ENCODE measurements around the gene LRMDA.
"Not testable (repeated sequence)": the region's sequence is repeated elsewhere in the genome, so short reads cannot be mapped to it uniquely, and the experiment has no call there.

Gene LRMDA

DNA sequence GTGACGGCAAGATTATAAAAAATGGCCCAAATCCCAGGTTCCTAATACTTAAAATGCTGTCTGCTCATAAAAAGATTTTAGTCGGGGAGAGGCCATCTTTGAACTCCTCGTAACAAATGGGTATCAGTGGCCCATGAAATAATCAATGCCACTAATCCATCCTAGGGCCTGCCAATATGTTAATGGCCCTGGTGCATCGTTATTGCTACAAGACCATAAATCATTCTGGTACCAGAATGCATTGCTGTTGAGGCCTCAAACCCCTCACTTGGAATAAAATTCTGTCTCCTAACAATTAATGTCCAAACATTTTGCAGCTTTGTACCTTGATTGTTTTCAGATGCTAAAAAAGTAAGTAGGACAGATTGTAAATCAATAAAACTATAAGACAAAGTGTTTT lies 290.6 kb downstream of the LRMDA start:
- no peak for DNase-seq

DNA sequence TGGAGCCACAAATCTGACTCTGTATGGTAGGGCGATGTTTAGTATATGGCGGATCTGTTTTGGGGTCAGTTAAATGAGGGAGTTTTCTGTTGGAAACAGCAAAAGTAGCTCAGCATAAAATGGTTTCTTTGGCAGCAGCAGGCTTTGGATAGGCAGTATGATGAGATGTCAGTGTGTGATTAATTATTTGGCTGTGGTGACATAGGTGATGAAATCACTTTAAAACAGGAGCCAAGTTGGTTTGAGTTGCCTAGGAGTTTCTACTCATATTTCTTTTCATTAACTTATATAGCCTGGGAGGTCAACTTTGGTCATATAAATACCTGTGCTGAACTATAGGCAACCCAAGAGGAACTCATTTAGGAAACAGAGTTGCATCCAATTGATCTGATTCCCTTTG lies 291.2 kb downstream of the LRMDA start:
- DNase-seq, result no peak

- DNase-seq, result no peak
Observed at GRCh38 chr10:75723319-75723980, 292.0 kb downstream of the LRMDA start.

DNA sequence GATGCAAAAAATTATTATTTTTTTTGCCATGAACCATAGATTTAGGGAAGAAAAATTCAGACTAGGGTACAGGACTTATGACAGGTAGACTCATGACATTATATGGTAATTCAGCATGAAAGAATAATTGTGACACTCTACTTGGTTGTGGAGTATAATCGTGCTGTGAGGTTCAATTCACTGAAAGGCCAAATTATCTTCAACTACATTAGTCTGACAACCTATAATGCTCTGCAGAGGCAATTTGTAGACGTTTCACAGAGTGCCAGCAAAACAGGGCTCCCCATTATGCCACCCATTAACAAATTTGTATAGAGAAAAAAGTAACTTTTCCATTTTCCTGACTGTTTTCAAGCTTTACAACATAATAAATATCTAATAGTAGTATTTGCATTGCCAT lies 292.6 kb downstream of the LRMDA start:
- DNase-seq, result no peak

- no peak for DNase-seq
Observed at GRCh38 chr10:75726522-75727483, 295.4 kb downstream of the LRMDA start.

GRCh38 chr10:75730847-75731246 lies 299.4 kb downstream of the LRMDA start:
- DNase-seq, result no peak

GRCh38 chr10:75733135-75733890 lies 301.9 kb downstream of the LRMDA start:
- DNase-seq, result no peak

DNA sequence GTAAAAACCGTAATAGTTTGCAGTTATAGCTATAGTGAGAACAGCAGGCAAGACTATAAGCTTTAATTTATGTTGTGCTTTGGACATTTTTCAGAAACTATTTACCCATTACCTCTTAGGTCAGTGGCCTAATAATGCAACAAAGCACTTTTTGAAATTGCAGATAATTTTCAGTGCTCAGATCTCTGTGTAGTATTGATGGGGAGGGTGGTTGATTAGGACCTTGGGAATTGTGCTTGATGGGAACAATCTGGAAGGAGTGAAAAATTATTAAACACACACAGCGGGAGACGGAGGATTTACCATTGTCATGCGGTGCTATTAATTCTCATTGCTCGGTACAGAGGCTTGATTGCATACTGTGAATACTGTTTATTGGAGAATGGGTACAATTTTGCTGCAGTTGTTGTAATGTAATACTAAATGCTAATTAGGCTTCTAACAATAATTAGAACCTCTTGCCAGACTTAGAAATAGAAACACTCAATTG lies 304.8 kb downstream of the LRMDA start:
- DNase-seq, result no peak

DNA sequence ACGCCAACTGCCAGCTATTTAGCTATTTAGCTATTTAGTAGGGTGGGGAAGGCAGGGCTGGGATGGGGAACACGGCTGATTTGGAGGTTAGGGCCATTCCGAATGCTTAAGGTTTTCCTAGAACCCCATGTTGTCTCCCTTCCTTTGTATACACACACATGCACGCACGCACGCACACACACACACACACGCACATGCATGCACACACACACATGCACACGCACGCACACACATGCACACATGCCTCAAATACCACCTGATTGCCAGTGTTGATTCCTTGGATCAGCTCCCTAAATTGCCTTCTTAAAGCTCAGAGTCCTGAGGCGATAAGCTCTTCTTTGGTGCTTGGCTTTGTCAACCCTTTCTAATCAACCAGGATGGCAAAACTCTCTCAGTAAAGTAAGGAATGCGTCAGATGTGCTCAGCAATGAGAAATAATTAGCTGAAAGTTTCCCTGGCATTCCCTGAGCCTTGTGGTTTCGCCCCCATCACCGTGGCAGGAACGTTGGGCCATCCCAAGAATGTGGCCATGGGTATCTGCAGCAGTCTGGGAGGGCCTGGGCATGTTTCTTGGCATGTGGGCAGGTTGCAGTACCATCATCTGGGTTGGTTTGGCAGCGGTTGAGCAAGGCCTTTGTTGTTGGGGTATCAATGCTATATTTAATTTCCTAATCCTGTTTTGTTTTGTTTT lies 305.6 kb downstream of the LRMDA start:
- no peak for DNase-seq

- DNase-seq, result no peak
Observed at GRCh38 chr10:75737580-75737949, 306.1 kb downstream of the LRMDA start.

- DNase-seq, result no peak
Observed at GRCh38 chr10:75738924-75739323, 307.5 kb downstream of the LRMDA start.

GRCh38 chr10:75739414-75740143 lies 308.2 kb downstream of the LRMDA start:
- no peak for DNase-seq

GRCh38 chr10:75740541-75740940 lies 309.1 kb downstream of the LRMDA start:
- DNase-seq, result no peak

DNA sequence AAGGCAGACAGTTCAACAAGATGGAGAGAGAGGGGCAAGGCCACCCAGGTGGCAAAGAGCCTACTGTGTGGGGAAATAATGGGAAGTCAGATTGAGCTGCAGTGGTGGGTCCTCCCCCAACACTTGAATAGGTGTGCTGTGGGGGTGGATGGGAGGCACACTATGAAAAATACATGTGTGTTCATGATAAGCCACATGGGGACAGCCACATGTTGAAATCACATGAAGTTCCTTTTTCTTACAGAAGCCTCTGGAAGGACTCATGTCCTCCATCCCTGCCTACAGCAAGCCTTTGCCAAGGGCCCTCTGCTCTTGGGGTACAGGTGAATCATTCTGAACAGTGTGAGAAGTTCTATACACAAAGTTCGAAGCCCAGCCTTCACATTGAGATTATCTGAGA lies 310.9 kb downstream of the LRMDA start:
- DNase-seq, result no peak

DNA sequence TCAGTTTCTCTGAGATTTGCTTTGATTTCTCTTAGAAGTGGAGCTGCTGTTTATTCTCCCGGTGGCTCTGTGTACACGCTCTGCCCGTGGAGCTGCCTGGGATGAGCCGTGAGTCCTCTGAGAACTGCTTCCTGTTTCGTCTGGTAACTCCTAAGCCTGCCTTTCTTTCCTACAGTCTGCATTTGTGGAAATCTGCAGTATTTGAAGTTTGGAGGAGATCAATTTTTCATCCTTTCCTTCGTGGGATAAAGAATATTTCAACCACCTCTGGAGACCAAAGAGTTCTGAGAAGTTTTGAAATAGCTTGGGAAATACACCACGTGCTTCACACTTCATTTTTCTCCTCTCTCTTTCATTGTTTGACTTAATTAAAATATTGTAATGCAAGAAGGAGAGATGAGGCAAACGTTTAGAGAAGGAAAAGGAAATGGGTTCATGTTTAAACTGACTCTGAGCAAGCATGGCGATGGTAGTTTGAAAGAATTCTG lies 311.9 kb downstream of the LRMDA start:
- DNase-seq, result no peak

DNA sequence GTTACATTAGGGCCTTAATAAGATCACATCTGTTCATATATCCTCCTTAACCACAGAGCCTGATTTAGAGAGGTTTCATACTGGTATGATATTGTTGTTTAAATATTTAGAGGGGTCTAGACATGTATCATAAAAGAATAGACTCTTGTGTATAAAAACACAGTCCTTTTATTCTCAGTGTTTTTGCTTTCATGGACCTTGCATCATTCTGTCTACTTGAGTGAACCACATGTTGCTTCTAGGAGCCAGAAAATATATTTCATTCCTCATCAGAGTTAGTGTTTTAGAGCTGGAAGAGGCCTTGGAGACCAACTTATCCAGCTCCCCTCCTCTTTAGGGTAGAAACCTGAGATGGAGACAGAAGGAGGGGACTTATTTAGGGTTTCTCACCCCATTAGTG lies 312.8 kb downstream of the LRMDA start:
- DNase-seq, result no peak

GRCh38 chr10:75746356-75746755 lies 314.9 kb downstream of the LRMDA start:
- DNase-seq, result no peak

GRCh38 chr10:75750093-75750875 lies 318.9 kb downstream of the LRMDA start:
- not testable (repeated sequence) for DNase-seq

DNA sequence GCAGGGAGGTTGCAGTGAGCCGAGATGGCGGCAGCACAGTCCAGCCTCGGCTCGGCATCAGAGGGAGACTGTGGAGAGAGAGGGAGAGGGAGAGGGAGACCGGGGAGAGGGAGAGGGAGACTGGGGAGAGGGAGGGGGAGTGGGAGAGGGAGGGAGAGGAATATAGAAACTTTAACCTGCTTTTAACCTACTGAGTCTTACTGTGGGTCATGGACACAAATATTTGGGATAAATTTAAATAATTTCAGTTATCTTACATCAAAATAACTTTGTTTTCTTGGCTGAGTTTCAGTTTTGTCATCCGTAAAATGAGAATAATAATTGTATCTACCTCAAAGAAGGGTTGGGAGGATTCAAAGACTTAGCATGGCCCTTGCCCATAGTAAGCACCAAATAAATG lies 319.8 kb downstream of the LRMDA start:
- DNase-seq, result no peak

- DNase-seq, result no peak
Observed at GRCh38 chr10:75753621-75754020, 322.2 kb downstream of the LRMDA start.
